Subcutaneous abdominal adipose tissue (tissue), 5 donors: ENCODE results near the gene SNAP47.
A peak's percentile ranks its signal among the peaks of the same experiment; 100 is the strongest.

Experiments
- H3K27ac ChIP-seq: one replicate; pipeline ENCODE4 v1.7.0; 2013; ENCODE audit warnings: low read depth, mild to moderate bottlenecking, inconsistent platforms, low read length, moderate library complexity
- H3K27me3 ChIP-seq, 5 donors: one replicate each; pipeline ENCODE4 v1.7.0; 2013; ENCODE audit warnings: low read length in 5 of 5, inconsistent platforms in 1 of 5; ENCODE audit not compliant: control insufficient read depth in 5 of 5, insufficient read depth in 4 of 5
- H3K36me3 ChIP-seq, 5 donors: one replicate each; pipeline ENCODE4 v1.7.0; 2013; ENCODE audit warnings: low read length in 5 of 5; ENCODE audit not compliant: control insufficient read depth in 5 of 5, insufficient read depth in 5 of 5
- H3K4me1 ChIP-seq, 5 donors: one replicate each; pipeline ENCODE4 v1.7.0; 2013; ENCODE audit warnings: low read length in 5 of 5, mild to moderate bottlenecking in 3 of 5, moderate library complexity in 1 of 5; ENCODE audit not compliant: control insufficient read depth in 5 of 5, insufficient read depth in 5 of 5
- H3K4me3 ChIP-seq, 5 donors: one replicate each; pipeline ENCODE4 v1.7.0; 2013; ENCODE audit warnings: low read length in 5 of 5, low read depth in 1 of 5
- H3K9ac ChIP-seq, 5 donors: one replicate each; pipeline ENCODE4 v1.7.0; 2013; ENCODE audit warnings: low read length in 5 of 5, mild to moderate bottlenecking in 4 of 5, moderate library complexity in 3 of 5
- H3K9me3 ChIP-seq, 5 donors: one replicate each; pipeline ENCODE4 v1.7.0; 2013; ENCODE audit warnings: low read length in 5 of 5; ENCODE audit not compliant: control insufficient read depth in 5 of 5
- donor health status: healthy.
- donor health status: healthy.
- donor health status: healthy.
- donor health status: healthy.
- donor health status: healthy.

SNAP47 gene

GRCh38 chr1:227782226-227782625, 47.0 kb downstream of the SNAP47 start:
- no peaks in the 10 kb centered on the region for H3K9me3 ChIP-seq
- no peak overlapping the region for H3K4me3 ChIP-seq

GRCh38 chr1:227785094-227785804, 50.0 kb downstream of the SNAP47 start:
- Histone ChIP-seq H3K27me3 (peaks cover 0 to 11% (median 0%) of the 10 kb centered on the region in 5 donors), H3K27ac (no peak overlapping the region), H3K9ac (no peak overlapping the region), H3K4me3 (no peak overlapping the region), H3K36me3 (peaks cover 0 to 19% (median 15%) of the 10 kb centered on the region in 5 donors), H3K4me1 (peaks cover 3 to 28% (median 25%) of the 10 kb centered on the region in 5 donors), H3K9me3 (no peaks in the 10 kb centered on the region)

More at GRCh38 chr1:227782226-227782625, 47.0 kb downstream of the SNAP47 start:
- Histone ChIP-seq H3K4me1 (peaks cover 1 to 17% (median 12%) of the 10 kb centered on the region in 5 donors), H3K27me3 (peaks cover 0 to 11% (median 0%) of the 10 kb centered on the region in 5 donors), H3K36me3 (peaks cover 0 to 36% (median 22%) of the 10 kb centered on the region in 5 donors), H3K9ac (no peak overlapping the region), H3K27ac (no peak overlapping the region)

- Histone ChIP-seq H3K36me3 (peaks cover 0 to 11% (median 8%) of the 10 kb centered on the region in 5 donors), H3K4me1 (peaks cover 3 to 28% (median 25%) of the 10 kb centered on the region in 5 donors), H3K27ac (no peak overlapping the region), H3K4me3 (peak overlapping the region in 1 of 5 donors; percentile 75), H3K9ac (peak overlapping the region in 1 of 5 donors; percentile 85), H3K27me3 (peaks cover 0 to 11% (median 0%) of the 10 kb centered on the region in 5 donors), H3K9me3 (no peaks in the 10 kb centered on the region)
These were observed 50.8 kb downstream of the SNAP47 start for GRCh38 chr1:227785805-227786671.

- H3K27me3 ChIP-seq = peaks cover 0 to 11% (median 0%) of the 10 kb centered on the region in 5 donors
- no peaks in the 10 kb centered on the region for H3K9me3 ChIP-seq
- H3K9ac ChIP-seq = peak overlapping the region in 4 of 5 donors; percentile 51 to 85 (median 75)
- no peak overlapping the region for H3K27ac ChIP-seq
- H3K36me3 ChIP-seq = peaks cover 0 to 5% (median 3%) of the 10 kb centered on the region in 5 donors
- peak overlapping the region; percentile 73 to 80 (median 75) for H3K4me3 ChIP-seq
- peaks cover 3 to 28% (median 25%) of the 10 kb centered on the region in 5 donors for H3K4me1 ChIP-seq
These were observed 51.7 kb downstream of the SNAP47 start for GRCh38 chr1:227786673-227787512.

GRCh38 chr1:227787513-227788270, 52.5 kb downstream of the SNAP47 start:
- Histone ChIP-seq H3K4me1 (peaks cover 3 to 28% (median 25%) of the 10 kb centered on the region in 5 donors), H3K36me3 (no peaks in the 10 kb centered on the region), H3K4me3 (peak overlapping the region; percentile 73 to 80 (median 75)), H3K9me3 (no peaks in the 10 kb centered on the region), H3K27me3 (peaks cover 0 to 11% (median 0%) of the 10 kb centered on the region in 5 donors), H3K9ac (peak overlapping the region in 4 of 5 donors; percentile 51 to 85 (median 75)), H3K27ac (no peak overlapping the region)

- peaks cover 0 to 11% (median 3%) of the 10 kb centered on the region in 5 donors for H3K27me3 ChIP-seq
- peak overlapping the region; percentile 41 to 80 (median 73) for H3K4me3 ChIP-seq
- H3K4me1 ChIP-seq = peaks cover 3 to 28% (median 25%) of the 10 kb centered on the region in 5 donors
- no peak overlapping the region for H3K27ac ChIP-seq
- no peaks in the 10 kb centered on the region for H3K9me3 ChIP-seq
- peak overlapping the region in 1 of 5 donors; percentile 65 for H3K9ac ChIP-seq
- H3K36me3 ChIP-seq = no peaks in the 10 kb centered on the region
These were observed 53.2 kb downstream of the SNAP47 start for GRCh38 chr1:227788271-227789083.

- Histone ChIP-seq H3K9ac (no peak overlapping the region), H3K4me3 (peak overlapping the region in 3 of 5 donors; percentile 73 to 80 (median 79))
These were observed 54.1 kb downstream of the SNAP47 start for GRCh38 chr1:227789084-227790033.

GRCh38 chr1:227790034-227790400, 54.8 kb downstream of the SNAP47 start:
- H3K9me3 ChIP-seq = no peaks in the 10 kb centered on the region
- no peaks in the 10 kb centered on the region for H3K36me3 ChIP-seq
- no peak overlapping the region for H3K9ac ChIP-seq
- H3K27me3 ChIP-seq = peaks cover 3 to 15% (median 13%) of the 10 kb centered on the region in 5 donors
- H3K4me1 ChIP-seq = peaks cover 3 to 42% (median 31%) of the 10 kb centered on the region in 5 donors
- H3K4me3 ChIP-seq = no peak overlapping the region
- no peak overlapping the region for H3K27ac ChIP-seq

More at GRCh38 chr1:227789084-227790033, 54.1 kb downstream of the SNAP47 start:
- H3K27ac ChIP-seq = no peak overlapping the region
- peaks cover under 1 to 11% (median 8%) of the 10 kb centered on the region in 5 donors for H3K27me3 ChIP-seq
- no peaks in the 10 kb centered on the region for H3K9me3 ChIP-seq
- no peaks in the 10 kb centered on the region for H3K36me3 ChIP-seq
- H3K4me1 ChIP-seq = peaks cover 3 to 37% (median 26%) of the 10 kb centered on the region in 5 donors
